LNCaP clone FGC (cell line): ENCODE data around the gene RGS5.

ENCODE experiments used
- DNase-seq: peaks from one replicate; pipeline ENCODE4 v3.0.0-alpha.2; 2011; ENCODE audit warnings: low read depth
- H3K4me3 ChIP-seq: 2 replicates; pipeline ENCODE4 v1.5.1; 2011; ENCODE audit warnings: mild to moderate bottlenecking, low read depth, low read length, control low read depth
- TF ChIP-seq, protein P1 (sequence below): IDR thresholded peaks from 2 replicates; pipeline ENCODE4 v1.5.1; 2012; ENCODE audit warnings: mild to moderate bottlenecking; ENCODE audit not compliant: control insufficient read depth, insufficient read depth; ENCODE audit errors: extremely low read depth

The RGS5 gene

GRCh38 chr1:163197022-163197421 lies 5.7 kb downstream of the RGS5 start:
- TF ChIP-seq, protein P1, sequence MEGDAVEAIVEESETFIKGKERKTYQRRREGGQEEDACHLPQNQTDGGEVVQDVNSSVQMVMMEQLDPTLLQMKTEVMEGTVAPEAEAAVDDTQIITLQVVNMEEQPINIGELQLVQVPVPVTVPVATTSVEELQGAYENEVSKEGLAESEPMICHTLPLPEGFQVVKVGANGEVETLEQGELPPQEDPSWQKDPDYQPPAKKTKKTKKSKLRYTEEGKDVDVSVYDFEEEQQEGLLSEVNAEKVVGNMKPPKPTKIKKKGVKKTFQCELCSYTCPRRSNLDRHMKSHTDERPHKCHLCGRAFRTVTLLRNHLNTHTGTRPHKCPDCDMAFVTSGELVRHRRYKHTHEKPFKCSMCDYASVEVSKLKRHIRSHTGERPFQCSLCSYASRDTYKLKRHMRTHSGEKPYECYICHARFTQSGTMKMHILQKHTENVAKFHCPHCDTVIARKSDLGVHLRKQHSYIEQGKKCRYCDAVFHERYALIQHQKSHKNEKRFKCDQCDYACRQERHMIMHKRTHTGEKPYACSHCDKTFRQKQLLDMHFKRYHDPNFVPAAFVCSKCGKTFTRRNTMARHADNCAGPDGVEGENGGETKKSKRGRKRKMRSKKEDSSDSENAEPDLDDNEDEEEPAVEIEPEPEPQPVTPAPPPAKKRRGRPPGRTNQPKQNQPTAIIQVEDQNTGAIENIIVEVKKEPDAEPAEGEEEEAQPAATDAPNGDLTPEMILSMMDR: no peak
- DNase-seq: no peak
- H3K4me3 ChIP-seq: no peak overlapping the region

DNA sequence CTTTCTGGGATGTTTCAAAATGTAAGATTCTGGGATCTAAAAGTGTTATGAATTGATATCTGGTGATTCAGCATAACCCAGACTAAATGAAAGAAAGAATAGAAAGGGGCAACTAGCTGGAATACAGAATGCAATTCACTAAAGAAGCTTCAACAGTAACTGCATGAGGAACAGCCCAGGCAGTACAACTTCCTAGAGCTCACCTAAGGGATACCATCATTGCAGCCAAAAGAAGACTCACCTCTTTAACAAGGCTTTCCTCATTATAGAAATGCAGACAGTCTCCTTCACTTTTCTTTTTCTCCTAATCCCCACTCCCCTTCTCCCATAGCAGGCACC lies 6.3 kb downstream of the RGS5 start:
- H3K4me3 ChIP-seq: no peak overlapping the region

GRCh38 chr1:163195728-163196448 lies 6.8 kb downstream of the RGS5 start:
- H3K4me3 ChIP-seq: no peak overlapping the region
- TF ChIP-seq, protein P1: no peak
- no peak for DNase-seq

More for the DNA sequence above, 6.3 kb downstream of the RGS5 start:
- DNase-seq: no peak
- TF ChIP-seq, protein P1: no peak

DNA sequence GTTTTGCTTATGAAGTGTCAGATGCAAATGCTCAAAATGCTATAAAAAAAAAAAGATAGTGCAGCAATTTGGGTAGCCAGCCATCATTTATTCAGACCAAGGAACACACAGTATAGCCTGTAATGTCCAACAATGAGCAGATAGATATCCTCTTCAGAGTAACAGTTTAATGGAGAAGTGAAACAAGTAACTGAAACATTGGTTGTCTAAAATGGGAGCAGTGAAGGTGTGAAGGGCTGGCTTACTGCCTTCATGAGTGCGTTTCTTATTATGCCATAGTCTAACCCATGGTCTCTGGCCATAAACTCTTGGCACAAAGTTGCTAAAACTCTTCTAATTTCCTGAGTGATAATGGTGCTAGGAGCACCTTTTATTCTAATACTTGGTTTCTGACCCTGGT lies 11.4 kb downstream of the RGS5 start:
- TF ChIP-seq, protein P1: no peak
- DNase-seq: no peak
- H3K4me3 ChIP-seq: no peak overlapping the region

DNA sequence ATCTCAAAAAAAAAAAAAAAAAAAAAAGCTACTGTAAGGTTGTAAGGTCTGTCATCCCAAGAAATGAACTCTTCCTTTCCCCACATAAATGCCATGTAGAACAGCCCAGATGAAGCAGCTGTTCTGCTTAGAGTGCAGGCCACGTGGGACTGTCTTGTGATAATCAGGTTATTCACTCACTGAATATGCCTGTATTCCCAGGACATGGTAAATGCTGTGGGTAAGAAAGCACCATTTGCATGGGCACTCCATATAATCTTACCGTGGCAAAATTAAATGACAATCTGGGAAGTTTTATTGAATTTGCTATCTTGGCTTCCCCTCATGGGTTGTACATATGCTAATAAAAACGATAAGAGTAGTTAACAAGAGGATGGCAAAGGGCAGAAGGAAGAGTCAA lies 13.8 kb downstream of the RGS5 start:
- TF ChIP-seq, protein P1: no peak
- no peak overlapping the region for H3K4me3 ChIP-seq
- no peak for DNase-seq

DNA sequence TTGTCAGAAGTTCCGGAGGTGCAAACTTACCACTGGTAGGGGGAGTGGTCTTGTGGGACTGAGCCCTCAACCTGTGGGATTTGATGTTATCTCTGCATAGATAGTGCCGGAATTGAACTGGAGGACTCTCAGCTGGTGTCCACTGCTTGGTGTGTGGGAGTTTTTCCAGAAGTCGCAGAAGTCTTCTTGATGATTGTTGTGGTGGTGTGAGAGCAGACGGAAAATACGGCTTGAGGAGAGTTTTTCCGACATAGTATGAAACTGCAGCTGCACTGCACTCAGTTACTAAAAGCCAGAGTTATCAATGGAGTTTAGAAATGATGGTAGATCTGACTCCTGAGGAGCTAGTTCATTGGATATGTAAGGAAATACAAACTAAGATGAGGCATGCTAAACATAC lies 14.9 kb downstream of the RGS5 start:
- TF ChIP-seq, protein P1: no peak
- DNase-seq: no peak
- no peak overlapping the region for H3K4me3 ChIP-seq

GRCh38 chr1:163186862-163187261 lies 15.9 kb downstream of the RGS5 start:
- no peak overlapping the region for H3K4me3 ChIP-seq
- no peak for DNase-seq
- TF ChIP-seq, protein P1: no peak
